Thyroid gland (tissue), 4 donors: ENCODE data around the gene FAT2. TPM values are rescaled to one million over a fixed set of nuclear protein-coding genes. Genes with fewer than 3 reads are reported as not detected.

Experiments
- DNase-seq, 2 donors: peaks; one replicate each; pipeline ENCODE4 v3.0.0-alpha.2; 2019
- H3K27ac ChIP-seq, 3 donors: fragments of 200-600 bp; sonication (generic); 1 replicate in 2 of 3; 2 replicates in 1 of 3; pipeline ENCODE4 v1.5.1; 2016 to 2019; ENCODE audit warnings: mild to moderate bottlenecking in 1 of 3, moderate library complexity in 1 of 3
- H3K27me3 ChIP-seq: fragments of 200-600 bp; sonication (generic); one replicate; pipeline ENCODE4 v1.5.1; 2019
- H3K36me3 ChIP-seq, 2 donors: fragments of 200-600 bp; sonication (generic); one replicate each; pipeline ENCODE4 v1.5.1; 2016 to 2019
- H3K4me1 ChIP-seq, 2 donors: fragments of 200-600 bp; sonication (generic); one replicate each; pipeline ENCODE4 v1.5.1; 2017 to 2019
- H3K4me3 ChIP-seq, 3 donors: fragments of 200-600 bp; sonication (generic); replicated peaks in 1 of 3; 1 replicate in 2 of 3; 2 replicates in 1 of 3; pipeline ENCODE4 v1.5.1; 2016; ENCODE audit warnings: mild to moderate bottlenecking in 1 of 3
- H3K9me3 ChIP-seq: fragments of 200-600 bp; sonication (generic); one replicate; pipeline ENCODE4 v1.5.1; 2017
- CTCF ChIP-seq, 6 experiments: fragments of 200-600 bp in 3 of 6; fragments of 450-650 bp in 3 of 6; sonication (generic) in 3 of 6; IDR thresholded peaks; one replicate each; pipeline ENCODE4 v1.5.1; 2016 to 2019; ENCODE audit warnings: antibody characterized with exemption in 6 of 6, mild to moderate bottlenecking in 2 of 6, inconsistent platforms in 1 of 6, moderate library complexity in 1 of 6
- POLR2A ChIP-seq, 2 donors: fragments of 450-650 bp; IDR thresholded peaks; one replicate each; pipeline ENCODE4 v1.6.1; 2017; ENCODE audit warnings: antibody characterized with exemption in 2 of 2, mild to moderate bottlenecking in 2 of 2, moderate library complexity in 1 of 2
- WGBS, 2 donors: methylation state at CpG; one replicate each; pipeline ENCODE4 v1.1.5; 2017; 5-methylcytosine and 5-hydroxymethylcytosine counted together
- intact Hi-C: fragments of 100-400 bp; cut with DNase I; formaldehyde crosslinking; loops from one replicate; pipeline ENCODE4 v1.15.1; 2023
- total RNA-seq, 4 donors: library from RNA; depleted of rRNA; stranded (reverse); fragments of >200 nt; gene quantifications; one replicate each; pipeline ENCODE4 v1.2.3, GENCODE V29; 2016

The FAT2 gene
- total RNA-seq, result under 1 TPM in 3 of 4 donors, not detected in 1; 0.11 to 0.54 (median 0.13) TPM

- no peak for TF ChIP-seq POLR2A (IDR thresholded peaks at IDR 0.05)
- TF ChIP-seq CTCF (IDR thresholded peaks at IDR 0.05), result no peak
- H3K27ac ChIP-seq, result no peak within 1 kb of the TSS
- H3K4me3 ChIP-seq, result no peak within 1 kb of the TSS
- H3K36me3 ChIP-seq, result no peaks in the 10 kb centered on the region
- H3K4me1 ChIP-seq, result no peaks in the 10 kb centered on the region
- H3K27me3 ChIP-seq, result no peaks in the 10 kb centered on the region
- peak; percentile 34 to 37 for DNase-seq
- H3K9me3 ChIP-seq, result no peaks in the 10 kb centered on the region
- intact Hi-C loops, result no loop called here
- WGBS, 2 donors, result 20 to 32% methylated on average over 13 of the region's 13 CpGs
These were observed at the start of gene FAT2 for GRCh38 chr5:151591144-151591819. Gene FAT2 (minus strand): TSS chr5:151591331. CDS start chr5:151568931, 22,400 bp downstream.

DNA sequence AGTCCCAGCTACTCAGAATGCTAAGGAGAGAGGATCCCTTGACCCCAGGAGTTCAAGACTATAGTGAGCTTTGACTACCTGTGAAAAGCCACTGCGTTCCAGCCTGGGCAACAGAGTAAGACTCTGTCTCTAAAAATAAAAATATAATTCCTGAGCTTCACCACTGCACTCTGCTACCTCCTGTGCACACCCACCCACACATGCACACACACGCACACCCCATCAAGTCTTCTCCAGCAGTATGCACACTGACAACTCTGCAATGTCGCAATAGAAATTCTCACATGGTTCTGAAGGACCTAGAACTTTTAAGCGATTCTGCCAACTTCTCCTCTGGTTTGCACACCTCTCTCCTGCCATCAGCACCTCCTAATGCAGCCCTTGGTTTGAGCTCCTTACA is 47.5 kb upstream of the FAT2 start:
- 85 to 89% methylated on average over 4 of the region's 4 CpGs for WGBS, 2 donors
- H3K27ac ChIP-seq, result no peak overlapping the region
- no peak for DNase-seq
- intact Hi-C loops, result no loop called here
- H3K27me3 ChIP-seq, result no peaks in the 10 kb centered on the region
- no peaks in the 10 kb centered on the region for H3K9me3 ChIP-seq
- no peaks in the 10 kb centered on the region for H3K36me3 ChIP-seq
- H3K4me1 ChIP-seq, result no peaks in the 10 kb centered on the region
- no peak overlapping the region for H3K4me3 ChIP-seq
- no peak for TF ChIP-seq CTCF (IDR thresholded peaks at IDR 0.05)
- TF ChIP-seq POLR2A (IDR thresholded peaks at IDR 0.05), result no peak

DNA sequence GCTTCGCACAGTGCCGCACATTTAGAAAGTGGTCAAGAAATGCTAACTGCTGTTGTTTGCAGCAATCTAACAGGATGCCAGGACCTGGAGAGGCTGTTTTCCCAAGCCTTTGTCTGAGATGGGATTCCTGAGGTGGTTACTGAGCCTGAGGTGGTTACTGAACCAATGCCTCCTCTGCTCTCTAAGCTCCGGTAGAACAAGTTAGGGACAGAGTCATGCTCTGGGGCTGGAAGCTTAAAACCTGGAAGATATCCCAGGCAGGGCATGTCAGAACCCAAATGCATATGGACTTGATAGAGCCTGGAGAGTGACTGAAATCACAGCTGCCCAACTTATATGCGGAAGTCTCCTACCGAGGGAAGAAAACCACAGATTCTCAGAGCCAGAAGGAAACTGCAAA is 46.5 kb upstream of the FAT2 start:
- DNase-seq, result peak; percentile 7 to 20
- H3K4me1 ChIP-seq, result no peaks in the 10 kb centered on the region
- no peaks in the 10 kb centered on the region for H3K9me3 ChIP-seq
- no peaks in the 10 kb centered on the region for H3K27me3 ChIP-seq
- H3K36me3 ChIP-seq, result no peaks in the 10 kb centered on the region
- no peak overlapping the region for H3K27ac ChIP-seq
- intact Hi-C loops, result no loop called here
- TF ChIP-seq POLR2A (IDR thresholded peaks at IDR 0.05), result no peak
- TF ChIP-seq CTCF (IDR thresholded peaks at IDR 0.05), result no peak
- H3K4me3 ChIP-seq, result no peak overlapping the region
- WGBS, 2 donors, result 31 to 57% methylated on average over 5 of the region's 5 CpGs

GRCh38 chr5:151633892-151634291 is 42.8 kb upstream of the FAT2 start:
- no peak overlapping the region for H3K4me3 ChIP-seq
- no peak for DNase-seq
- no peak for TF ChIP-seq CTCF (IDR thresholded peaks at IDR 0.05)
- TF ChIP-seq POLR2A (IDR thresholded peaks at IDR 0.05), result no peak
- H3K9me3 ChIP-seq, result no peaks in the 10 kb centered on the region
- H3K4me1 ChIP-seq, result no peaks in the 10 kb centered on the region
- WGBS, 2 donors, result 86 to 91% methylated on average over 1 of the region's 1 CpG
- H3K27me3 ChIP-seq, result no peaks in the 10 kb centered on the region
- intact Hi-C loops, result no loop called here
- no peak overlapping the region for H3K27ac ChIP-seq
- H3K36me3 ChIP-seq, result no peaks in the 10 kb centered on the region

GRCh38 chr5:151632941-151633340 is 41.8 kb upstream of the FAT2 start:
- no peaks in the 10 kb centered on the region for H3K9me3 ChIP-seq
- TF ChIP-seq CTCF (IDR thresholded peaks at IDR 0.05) (no peak), POLR2A (IDR thresholded peaks at IDR 0.05) (no peak)
- DNase-seq, result no peak
- no peaks in the 10 kb centered on the region for H3K36me3 ChIP-seq
- WGBS, 2 donors, result 81 to 88% methylated on average over 7 to 8 of the region's 8 CpGs
- H3K27me3 ChIP-seq, result no peaks in the 10 kb centered on the region
- intact Hi-C loops, result no loop called here
- H3K4me1 ChIP-seq, result no peaks in the 10 kb centered on the region
- H3K27ac ChIP-seq, result no peak overlapping the region
- H3K4me3 ChIP-seq, result no peak overlapping the region
